ENCODE results near the gene GJA5.

GJA5 gene

GRCh38 chr1:147726168-147726567, 34.2 kb downstream of the GJA5 start:
- DNase-seq, result no peak

- no peak for DNase-seq
Measured at GRCh38 chr1:147725685-147726084, 34.7 kb downstream of the GJA5 start.

GRCh38 chr1:147723691-147724323, 36.6 kb downstream of the GJA5 start:
- peak; percentile 8 for DNase-seq

GRCh38 chr1:147722124-147722523, 38.3 kb downstream of the GJA5 start:
- no peak for DNase-seq

- DNase-seq, result peak; percentile 0
Measured at GRCh38 chr1:147721716-147722115, 38.7 kb downstream of the GJA5 start.

GRCh38 chr1:147720557-147720956, 39.8 kb downstream of the GJA5 start:
- DNase-seq, result no peak

GRCh38 chr1:147719711-147720225, 40.6 kb downstream of the GJA5 start:
- DNase-seq, result no peak

GRCh38 chr1:147719029-147719698, 41.2 kb downstream of the GJA5 start:
- no peak for DNase-seq

GRCh38 chr1:147717706-147718097, 42.7 kb downstream of the GJA5 start:
- no peak for DNase-seq

GRCh38 chr1:147717051-147717705, 43.2 kb downstream of the GJA5 start:
- DNase-seq, result no peak

- DNase-seq, result no peak
Measured at GRCh38 chr1:147712605-147713004, 47.8 kb downstream of the GJA5 start.
